HG02763 (cell line): Measurements from ENCODE around the gene BPIFB2.
"Not testable (repeated sequence)": the region's sequence is repeated elsewhere in the genome, so short reads cannot be mapped to it uniquely, and the experiment has no call there.

Experiments
- ATAC-seq: cut with Tn5 transposase; IDR thresholded peaks from one replicate; pipeline ENCODE4 v1.9.1; 2021; ENCODE audit warnings: mild to moderate bottlenecking, moderate library complexity; ENCODE audit not compliant: unreplicated experiment

BPIFB2 gene

DNA sequence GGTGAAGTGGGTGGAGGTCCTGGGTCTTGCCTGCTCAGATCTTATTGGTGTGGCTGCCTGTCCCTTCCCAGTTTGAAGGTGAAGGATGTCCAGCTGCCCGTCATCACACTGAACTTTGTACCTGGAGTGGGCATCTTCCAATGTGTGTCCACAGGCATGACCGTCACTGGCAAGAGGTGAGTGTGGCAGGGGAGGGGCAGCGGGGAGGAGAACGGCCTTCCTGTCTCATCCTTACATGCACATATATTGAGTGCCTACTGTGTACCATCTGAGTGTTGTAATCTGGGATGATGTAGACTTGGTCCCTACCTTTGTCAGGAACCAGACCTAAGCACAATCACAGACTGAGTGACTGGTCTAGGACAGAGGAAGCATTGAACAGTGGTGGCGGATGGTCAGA is 26.6 kb downstream of the BPIFB2 start:
- no peak for ATAC-seq

DNA sequence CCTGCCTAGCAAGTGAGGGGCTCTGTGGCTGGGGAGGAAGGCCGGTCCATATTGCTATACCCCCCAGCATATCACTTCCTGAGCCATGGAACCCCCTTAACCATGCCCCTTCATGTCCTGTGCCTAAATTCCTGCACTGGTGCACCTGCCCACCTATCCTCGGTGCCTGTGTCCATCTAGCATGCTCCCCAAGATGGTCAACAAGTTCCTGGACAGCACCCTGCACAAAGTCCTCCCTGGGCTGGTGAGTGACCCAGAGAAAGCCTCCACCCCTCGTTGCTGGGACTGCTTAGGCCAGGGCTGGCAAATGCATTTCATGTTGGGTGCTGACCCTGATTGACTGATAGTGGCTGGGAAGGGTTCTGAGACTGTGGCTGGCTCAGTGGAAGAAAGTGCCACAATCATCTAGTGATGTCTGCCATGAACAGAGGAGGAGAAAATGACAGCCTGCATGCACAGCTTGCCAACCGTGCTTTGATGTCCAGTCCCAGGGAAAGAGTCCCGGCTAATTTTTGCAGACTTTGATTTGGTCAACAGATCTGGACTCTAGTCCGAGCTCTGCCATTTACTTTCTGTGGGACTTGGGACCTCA is 27.5 kb downstream of the BPIFB2 start:
- no peak for ATAC-seq

DNA sequence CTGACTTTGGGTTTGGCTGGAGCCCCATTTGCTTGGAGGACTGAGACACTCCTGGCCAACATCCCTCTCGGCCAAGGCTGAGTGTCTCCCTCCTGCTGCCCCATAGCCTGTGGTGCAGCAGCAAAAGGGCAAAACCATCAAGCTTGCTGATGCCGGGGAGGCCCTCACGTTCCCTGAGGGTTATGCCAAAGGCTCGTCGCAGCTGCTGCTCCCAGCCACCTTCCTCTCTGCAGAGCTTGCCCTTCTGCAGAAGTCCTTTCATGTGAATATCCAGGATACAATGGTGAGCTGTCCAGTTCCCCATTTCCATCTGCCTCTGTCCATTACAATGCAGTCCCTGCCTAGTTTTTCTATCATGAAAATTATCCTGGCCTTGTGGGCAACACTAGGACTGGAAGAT is 30.0 kb downstream of the BPIFB2 start:
- ATAC-seq, result no peak

GRCh38 chr20:33038243-33038642 is 30.7 kb downstream of the BPIFB2 start:
- ATAC-seq, result no peak

GRCh38 chr20:33042430-33042829 is 34.9 kb downstream of the BPIFB2 start:
- no peak for ATAC-seq

DNA sequence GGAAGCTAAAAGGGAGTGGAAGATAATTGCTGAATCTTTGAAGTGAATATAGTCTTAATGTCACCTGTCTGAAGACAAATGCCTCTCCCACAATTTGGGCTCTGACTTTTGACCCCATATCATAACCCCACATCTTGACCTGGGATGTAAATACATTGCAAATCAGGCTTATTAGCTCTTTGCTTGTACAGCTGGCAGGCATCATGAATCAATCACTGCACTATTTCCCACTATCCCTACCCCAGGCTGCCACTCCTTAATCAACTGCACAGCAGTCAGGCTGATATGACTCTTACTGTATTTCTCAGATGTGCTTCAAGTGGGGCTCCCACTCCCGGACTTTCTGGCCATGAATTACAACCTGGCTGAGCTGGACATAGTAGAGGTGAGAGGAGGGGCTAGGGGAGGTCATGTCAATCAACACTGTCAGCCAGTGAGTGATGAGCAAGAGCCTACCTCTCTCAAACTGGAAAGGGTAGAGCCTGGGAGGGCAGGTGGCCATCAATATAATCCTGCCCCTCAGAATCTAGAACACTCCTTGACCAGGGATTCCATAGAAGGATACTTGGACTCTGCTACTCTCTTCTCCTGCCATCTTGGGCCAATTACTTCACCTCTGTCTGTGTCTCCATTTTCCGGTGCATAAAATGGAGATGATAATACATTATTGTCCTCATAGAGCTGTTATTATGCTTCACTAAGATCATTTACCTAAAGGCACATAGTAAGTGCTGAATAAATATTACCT is 35.7 kb downstream of the BPIFB2 start:
- ATAC-seq, result no peak

DNA sequence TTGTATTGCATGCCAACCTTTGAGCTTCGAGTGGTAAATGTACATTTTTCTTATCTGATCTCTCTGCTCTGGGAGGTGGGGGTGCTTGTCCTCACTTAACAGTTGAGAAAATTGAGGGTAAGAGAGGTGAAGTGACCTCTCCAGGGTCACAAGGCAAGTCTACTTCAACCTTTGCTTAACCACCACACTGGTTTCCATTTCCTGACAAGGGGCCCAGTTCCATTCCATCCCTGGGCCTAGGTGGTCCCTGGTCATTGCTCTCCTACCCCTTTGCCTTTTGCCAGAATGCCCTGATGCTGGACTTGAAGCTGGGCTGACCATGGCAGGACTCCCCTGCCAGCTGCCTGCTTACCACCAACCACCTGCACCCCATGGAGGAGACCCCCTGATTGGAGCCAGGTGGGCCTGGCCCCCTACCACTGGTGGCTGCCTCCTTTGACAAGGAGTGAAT is 36.3 kb downstream of the BPIFB2 start:
- no peak for ATAC-seq

DNA sequence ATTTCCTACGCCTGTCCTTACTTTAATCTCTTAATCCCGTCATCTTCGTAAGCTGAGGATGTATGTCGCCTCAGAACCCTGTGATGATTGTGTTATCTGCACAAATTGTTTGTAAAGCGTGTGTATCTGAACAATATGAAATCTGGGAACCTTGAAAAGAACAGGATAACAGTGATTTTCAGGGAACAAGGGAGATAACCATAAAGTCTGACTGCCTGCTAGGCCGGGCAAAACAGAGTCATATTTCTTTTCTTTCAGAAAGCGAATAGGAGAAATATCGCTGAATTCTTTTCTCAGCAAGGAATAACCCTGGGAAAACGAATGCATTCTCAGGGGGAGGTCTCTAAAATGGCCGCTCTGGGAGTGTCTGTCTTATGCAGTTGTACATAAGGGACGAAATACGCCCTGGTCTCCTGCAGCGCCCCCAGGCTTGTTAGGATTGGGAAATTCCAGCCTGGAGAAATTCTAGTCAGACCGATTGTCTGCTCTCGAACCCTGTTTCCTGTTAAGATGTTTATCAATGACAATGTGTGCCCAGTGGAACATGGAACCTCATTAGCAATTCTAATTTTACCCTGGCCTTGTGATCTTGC is 37.7 kb downstream of the BPIFB2 start:
- ATAC-seq, result not testable (repeated sequence)

- ATAC-seq, result no peak
These were observed 38.9 kb downstream of the BPIFB2 start for GRCh38 chr20:33046412-33046811.

- ATAC-seq, result no peak
These were observed 43.8 kb downstream of the BPIFB2 start for GRCh38 chr20:33051333-33051732.

GRCh38 chr20:33053291-33054106 is 46.0 kb downstream of the BPIFB2 start, which contains the start of gene BPIFB3:
BPIFB3 (plus strand) TSS chr20:33053903; CDS start chr20:33055436, 1,533 bp downstream.
- ATAC-seq, result no peak

DNA sequence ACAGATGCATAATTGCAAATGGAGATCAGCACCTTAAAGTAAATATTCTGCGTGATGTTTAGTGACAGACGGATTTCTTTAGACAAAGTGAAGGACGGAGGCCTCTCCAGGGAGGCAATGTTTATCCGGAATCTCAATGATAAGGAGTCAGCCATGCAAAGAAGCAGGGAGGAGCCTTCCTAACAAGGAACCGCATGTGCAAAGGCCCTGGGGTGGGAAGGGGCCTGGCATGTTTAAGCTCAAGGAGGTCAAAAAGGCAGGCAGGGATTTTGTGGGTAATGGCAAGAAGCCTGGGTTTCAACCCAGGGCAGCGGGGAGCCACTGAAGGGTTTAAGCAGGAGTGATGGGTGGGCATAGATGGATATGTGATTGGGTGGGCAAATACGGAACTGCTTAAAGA is 46.9 kb downstream of the BPIFB2 start:
- no peak for ATAC-seq

GRCh38 chr20:33054791-33055190 is 47.3 kb downstream of the BPIFB2 start:
- no peak for ATAC-seq

- ATAC-seq, result no peak
These were observed 51.6 kb downstream of the BPIFB2 start for GRCh38 chr20:33059136-33059535.

GRCh38 chr20:33059741-33060390 is 52.4 kb downstream of the BPIFB2 start:
- no peak for ATAC-seq

DNA sequence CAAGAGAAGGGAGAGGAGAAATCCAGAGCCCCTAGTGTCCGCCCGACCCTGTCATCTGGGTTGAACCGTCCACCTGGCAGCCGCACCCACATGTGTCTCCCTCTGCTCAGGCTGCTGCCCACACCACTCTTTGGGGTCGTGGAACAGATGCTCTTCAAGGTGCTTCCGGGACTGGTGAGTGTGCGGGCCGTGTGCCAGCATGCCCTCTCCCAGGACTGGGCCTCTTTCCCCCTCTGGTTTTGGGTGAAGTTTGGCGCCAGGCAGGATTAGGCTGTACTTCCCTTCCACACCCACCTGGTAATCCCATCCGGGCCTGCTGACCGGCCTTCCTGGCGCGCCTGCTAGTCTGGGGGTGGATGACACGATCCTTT is 54.1 kb downstream of the BPIFB2 start:
- ATAC-seq, result no peak

DNA sequence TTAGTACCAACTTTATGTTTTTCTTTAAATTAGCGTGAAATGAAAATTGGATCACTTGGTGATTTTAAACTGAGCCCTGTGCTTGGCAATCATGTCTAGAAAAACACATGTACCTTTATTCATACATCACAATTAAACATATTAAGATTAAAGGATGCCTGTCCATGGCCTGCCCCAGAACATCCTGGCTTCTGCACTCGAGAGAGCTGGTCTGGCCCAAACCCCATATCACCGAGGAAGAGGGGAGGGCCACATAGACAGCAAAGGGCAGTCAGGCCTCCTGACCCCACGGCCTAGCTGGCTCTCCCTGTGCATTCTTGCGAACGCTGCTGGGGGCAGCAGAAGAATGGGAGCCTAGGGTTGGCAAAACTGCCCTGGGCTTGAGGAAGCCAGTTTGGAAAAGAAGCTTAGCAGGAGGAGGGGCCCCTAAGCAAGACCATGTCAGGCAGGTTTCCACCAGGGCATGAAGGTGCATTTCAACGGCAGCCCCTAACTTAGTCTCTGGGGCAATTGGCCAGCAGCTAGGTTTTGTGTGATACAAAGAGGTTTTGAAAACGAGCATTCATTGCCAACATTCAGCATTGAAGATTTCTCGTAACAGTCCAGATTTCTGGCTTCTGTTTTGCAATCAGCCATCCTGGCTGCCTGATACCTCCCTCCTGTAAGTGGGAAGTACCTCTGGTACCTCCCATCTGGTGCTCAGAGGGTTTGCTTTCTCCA is 54.8 kb downstream of the BPIFB2 start:
- ATAC-seq, result no peak

GRCh38 chr20:33062825-33063149 is 55.3 kb downstream of the BPIFB2 start:
- ATAC-seq, result no peak

DNA sequence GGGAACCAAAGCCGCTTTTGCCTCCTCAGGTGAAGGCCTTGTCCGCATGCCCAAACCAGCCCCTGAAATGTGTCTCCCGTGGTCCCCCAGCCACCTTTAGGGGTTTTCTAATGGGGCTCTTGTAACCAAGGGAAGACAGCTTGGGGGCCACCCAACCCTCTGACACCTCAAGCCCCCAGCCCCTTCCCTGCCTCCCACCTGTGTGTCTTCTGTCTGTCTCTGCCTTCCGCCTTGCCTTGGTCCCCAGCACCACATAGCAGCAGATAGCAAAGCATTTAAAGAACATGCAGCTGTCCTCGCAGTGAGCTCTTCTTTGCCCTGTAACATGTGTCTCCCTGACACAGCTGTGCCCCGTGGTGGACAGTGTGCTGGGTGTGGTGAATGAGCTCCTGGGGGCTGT is 55.8 kb downstream of the BPIFB2 start:
- ATAC-seq, result no peak

- ATAC-seq, result no peak
These were observed 57.2 kb downstream of the BPIFB2 start for GRCh38 chr20:33064572-33065287.
